Measurements from ENCODE around the gene CASP2. TPM values are rescaled to one million over a fixed set of nuclear protein-coding genes. Genes with fewer than 3 reads are reported as not detected.

The CASP2 gene
- polyA plus RNA-seq, 1 of the 3 experiments (the other 2 are of a cell fraction), result 19.7 TPM

- Histone ChIP-seq H3K9me3 (no peaks in the 10 kb centered on the region), H3F3A (replicated peaks; ENCODE audit: insufficient read depth) (peaks cover 2% of the 10 kb centered on the region), H3K9ac (no peak overlapping the region), H2AFZ (ENCODE audit: low read depth) (peak overlapping the region; percentile 88), H3K79me2 (ENCODE audit: insufficient read depth) (peaks cover 41% of the 10 kb centered on the region), H3K4me3 (ENCODE audit: low read depth in 2 of 2, low read length in 1 of 2) (peak overlapping the region in 1 of 2 experiments; percentile 37; a peak in 2 of 4 replicates), H3K27me3 (ENCODE audit: insufficient read depth) (no peaks in the 10 kb centered on the region), H3K36me3 (replicated peaks in 1 of 2; ENCODE audit: control insufficient read depth in 1 of 2, insufficient read depth in 2 of 2, low read length in 1 of 2) (peaks cover 17 to 20% of the 10 kb centered on the region in 2 experiments), H4K20me1 (ENCODE audit: insufficient read depth) (peaks cover 15% of the 10 kb centered on the region; the same call in 1 of the 2 replicates), H3K4me1 (ENCODE audit: control insufficient read depth in 1 of 2, insufficient read depth in 2 of 2, low read depth in 1 of 2, low read length in 1 of 2) (peaks cover 15 to 26% of the 10 kb centered on the region in 2 experiments; a peak in 3 of 4 replicates), H3K4me2 (peak overlapping the region; percentile 39; the same call in 1 of the 2 replicates), H3K9me2 (no peaks in the 10 kb centered on the region), H3K27ac (ENCODE audit: low read depth in 2 of 2, low read length in 1 of 2) (peak overlapping the region; percentile 16 to 36; a peak in 2 of 4 replicates)
- CTCF ChIA-PET, result interaction anchor here (0.5 to 3.2 kb wide), 8 partner anchors 12 to 130 kb away, joined by 3 to 13 read pairs (median 5); partner anchors contain the start of gene GSTK1
- WGBS (ENCODE audit: low lambda C conversion rate), result 97% methylated on average over 16 of the region's 17 CpGs
- no peak for TF ChIP-seq NRF1 (IDR thresholded peaks at IDR 0.05; ENCODE audit: low read depth, low read length)
- no peak for TF ChIP-seq FOSL2 (IDR thresholded peaks at IDR 0.05; ENCODE audit: borderline replicate concordance, low read depth)
- no peak for TF ChIP-seq USF1 (IDR thresholded peaks at IDR 0.05; ENCODE audit: borderline replicate concordance, low read depth)
- DNase-seq, result no peak
- POLR2A ChIA-PET, result interaction anchor here (0.5 to 1.7 kb wide), 10 partner anchors 9 to 94 kb away, joined by 3 to 13 read pairs (median 4); partner anchors contain the start of gene GSTK1
These were observed 714 bp upstream of the CASP2 start for GRCh38 chr7:143287339-143287934.

GRCh38 chr7:143288836-143289235 is 685 bp downstream of the CASP2 start:
- H3K4me1 ChIP-seq (ENCODE audit: control insufficient read depth in 1 of 2, insufficient read depth in 2 of 2, low read depth in 1 of 2, low read length in 1 of 2), result peaks cover 15 to 26% of the 10 kb centered on the region in 2 experiments; a peak in 3 of 4 replicates
- no peaks in the 10 kb centered on the region for H3K9me2 ChIP-seq
- POLR2A ChIA-PET, result interaction anchor here (1.2 to 1.7 kb wide), 5 partner anchors 8 to 92 kb away, joined by 3 to 13 read pairs (median 6); partner anchors contain the start of gene GSTK1
- peak overlapping the region; percentile 73 to 86 for H3K4me3 ChIP-seq (ENCODE audit: low read depth in 2 of 2, low read length in 1 of 2)
- H3F3A ChIP-seq (replicated peaks; ENCODE audit: insufficient read depth), result peaks cover 3% of the 10 kb centered on the region
- H3K9ac ChIP-seq, result peak overlapping the region; percentile 87
- H3K27ac ChIP-seq (ENCODE audit: low read depth in 2 of 2, low read length in 1 of 2), result peak overlapping the region; percentile 69 to 89
- peak overlapping the region; percentile 80 for H3K4me2 ChIP-seq
- H3K27me3 ChIP-seq (ENCODE audit: insufficient read depth), result no peaks in the 10 kb centered on the region
- H3K9me3 ChIP-seq, result no peaks in the 10 kb centered on the region
- H4K20me1 ChIP-seq (ENCODE audit: insufficient read depth), result peaks cover 15% of the 10 kb centered on the region; the same call in 1 of the 2 replicates
- CTCF ChIA-PET, result interaction anchor here (1.6 kb wide), 1 partner anchor 11 kb away, joined by 5 read pairs; no protein-coding TSS in a partner anchor
- peaks cover 53% of the 10 kb centered on the region for H3K79me2 ChIP-seq (ENCODE audit: insufficient read depth)
- H2AFZ ChIP-seq (ENCODE audit: low read depth), result peak overlapping the region; percentile 65
- DNase-seq, result no peak
- peaks cover 23 to 34% of the 10 kb centered on the region in 2 experiments for H3K36me3 ChIP-seq (replicated peaks in 1 of 2; ENCODE audit: control insufficient read depth in 1 of 2, insufficient read depth in 2 of 2, low read length in 1 of 2)
- WGBS (ENCODE audit: low lambda C conversion rate), result under 1% methylated on average over 11 of the region's 11 CpGs
- TF ChIP-seq MXI1 (IDR thresholded peaks at IDR 0.05; ENCODE audit: low read depth, low read length), result no peak
- no peak for TF ChIP-seq TEAD4 (IDR thresholded peaks at IDR 0.05; ENCODE audit: borderline replicate concordance, insufficient read depth)
- no peak for TF ChIP-seq PBX3 (IDR thresholded peaks at IDR 0.05)
- no peak for TF ChIP-seq TAF1 (IDR thresholded peaks at IDR 0.05; ENCODE audit: borderline replicate concordance, low read depth, low read length)
- no peak for TF ChIP-seq RFX5 (IDR thresholded peaks at IDR 0.05; ENCODE audit: low read length)
- TF ChIP-seq, protein P1, sequence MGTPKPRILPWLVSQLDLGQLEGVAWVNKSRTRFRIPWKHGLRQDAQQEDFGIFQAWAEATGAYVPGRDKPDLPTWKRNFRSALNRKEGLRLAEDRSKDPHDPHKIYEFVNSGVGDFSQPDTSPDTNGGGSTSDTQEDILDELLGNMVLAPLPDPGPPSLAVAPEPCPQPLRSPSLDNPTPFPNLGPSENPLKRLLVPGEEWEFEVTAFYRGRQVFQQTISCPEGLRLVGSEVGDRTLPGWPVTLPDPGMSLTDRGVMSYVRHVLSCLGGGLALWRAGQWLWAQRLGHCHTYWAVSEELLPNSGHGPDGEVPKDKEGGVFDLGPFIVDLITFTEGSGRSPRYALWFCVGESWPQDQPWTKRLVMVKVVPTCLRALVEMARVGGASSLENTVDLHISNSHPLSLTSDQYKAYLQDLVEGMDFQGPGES (IDR thresholded peaks at IDR 0.05; ENCODE audit: low read depth, low read length), result no peak
- TF ChIP-seq, protein P2, sequence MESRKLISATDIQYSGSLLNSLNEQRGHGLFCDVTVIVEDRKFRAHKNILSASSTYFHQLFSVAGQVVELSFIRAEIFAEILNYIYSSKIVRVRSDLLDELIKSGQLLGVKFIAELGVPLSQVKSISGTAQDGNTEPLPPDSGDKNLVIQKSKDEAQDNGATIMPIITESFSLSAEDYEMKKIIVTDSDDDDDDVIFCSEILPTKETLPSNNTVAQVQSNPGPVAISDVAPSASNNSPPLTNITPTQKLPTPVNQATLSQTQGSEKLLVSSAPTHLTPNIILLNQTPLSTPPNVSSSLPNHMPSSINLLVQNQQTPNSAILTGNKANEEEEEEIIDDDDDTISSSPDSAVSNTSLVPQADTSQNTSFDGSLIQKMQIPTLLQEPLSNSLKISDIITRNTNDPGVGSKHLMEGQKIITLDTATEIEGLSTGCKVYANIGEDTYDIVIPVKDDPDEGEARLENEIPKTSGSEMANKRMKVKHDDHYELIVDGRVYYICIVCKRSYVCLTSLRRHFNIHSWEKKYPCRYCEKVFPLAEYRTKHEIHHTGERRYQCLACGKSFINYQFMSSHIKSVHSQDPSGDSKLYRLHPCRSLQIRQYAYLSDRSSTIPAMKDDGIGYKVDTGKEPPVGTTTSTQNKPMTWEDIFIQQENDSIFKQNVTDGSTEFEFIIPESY (IDR thresholded peaks at IDR 0.05; ENCODE audit: borderline replicate concordance, low read depth), result no peak
- TF ChIP-seq RXRA (IDR thresholded peaks at IDR 0.05; ENCODE audit: borderline replicate concordance, low read depth), result no peak
- TF ChIP-seq, protein P3, sequence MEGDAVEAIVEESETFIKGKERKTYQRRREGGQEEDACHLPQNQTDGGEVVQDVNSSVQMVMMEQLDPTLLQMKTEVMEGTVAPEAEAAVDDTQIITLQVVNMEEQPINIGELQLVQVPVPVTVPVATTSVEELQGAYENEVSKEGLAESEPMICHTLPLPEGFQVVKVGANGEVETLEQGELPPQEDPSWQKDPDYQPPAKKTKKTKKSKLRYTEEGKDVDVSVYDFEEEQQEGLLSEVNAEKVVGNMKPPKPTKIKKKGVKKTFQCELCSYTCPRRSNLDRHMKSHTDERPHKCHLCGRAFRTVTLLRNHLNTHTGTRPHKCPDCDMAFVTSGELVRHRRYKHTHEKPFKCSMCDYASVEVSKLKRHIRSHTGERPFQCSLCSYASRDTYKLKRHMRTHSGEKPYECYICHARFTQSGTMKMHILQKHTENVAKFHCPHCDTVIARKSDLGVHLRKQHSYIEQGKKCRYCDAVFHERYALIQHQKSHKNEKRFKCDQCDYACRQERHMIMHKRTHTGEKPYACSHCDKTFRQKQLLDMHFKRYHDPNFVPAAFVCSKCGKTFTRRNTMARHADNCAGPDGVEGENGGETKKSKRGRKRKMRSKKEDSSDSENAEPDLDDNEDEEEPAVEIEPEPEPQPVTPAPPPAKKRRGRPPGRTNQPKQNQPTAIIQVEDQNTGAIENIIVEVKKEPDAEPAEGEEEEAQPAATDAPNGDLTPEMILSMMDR (IDR thresholded peaks at IDR 0.05), result no peak
- TF ChIP-seq EZH2phosphoT487 (IDR thresholded peaks at IDR 0.05; ENCODE audit: borderline replicate concordance, low read depth), result no peak
- no peak for TF ChIP-seq FOXJ3 (CRISPR knock-in tag; IDR thresholded peaks at IDR 0.05)
- no peak for TF ChIP-seq GATA2 (CRISPR knock-in tag; IDR thresholded peaks at IDR 0.05)
- no peak for TF ChIP-seq YY1 (IDR thresholded peaks at IDR 0.05; ENCODE audit: low read depth)
- TF ChIP-seq ELF1 (IDR thresholded peaks at IDR 0.05), result no peak
- TF ChIP-seq CHD2 (IDR thresholded peaks at IDR 0.05; ENCODE audit: low read length, partially characterized antibody), result no peak
- no peak for TF ChIP-seq EP300 (IDR thresholded peaks at IDR 0.05; ENCODE audit: borderline replicate concordance in 1 of 2, low read depth in 1 of 2, low read length in 1 of 2)

Measured in SK-N-SH (cell line).